GM06990 (cell line): ENCODE results near the gene EXOSC5.
A peak's percentile ranks its signal among the peaks of the same experiment; 100 is the strongest.

Experiments
- DNase-seq: peaks from one replicate; pipeline ENCODE4 v3.0.0-alpha.2; 2011; ENCODE audit not compliant: insufficient read length; ENCODE audit errors: extremely low read depth
- H3K27me3 ChIP-seq: replicated peaks from 2 replicates; pipeline ENCODE4 v1.6.0; 2011; ENCODE audit warnings: low read length; ENCODE audit not compliant: control insufficient read depth, insufficient read depth
- H3K36me3 ChIP-seq: 2 replicates; pipeline ENCODE4 v1.5.1; 2011; ENCODE audit warnings: low read length; ENCODE audit not compliant: control insufficient read depth, insufficient read depth
- H3K4me3 ChIP-seq: replicated peaks from 2 replicates; pipeline ENCODE4 v1.5.1; 2011; ENCODE audit warnings: low read depth, mild to moderate bottlenecking, control low read depth, low read length
- TF ChIP-seq, protein P1 (sequence below): IDR thresholded peaks from 2 replicates; pipeline ENCODE4 v1.5.1; 2011; ENCODE audit warnings: low read length, control low read depth, mild to moderate bottlenecking, inconsistent platforms; ENCODE audit not compliant: insufficient read depth, poor library complexity, severe bottlenecking

EXOSC5 gene

DNA sequence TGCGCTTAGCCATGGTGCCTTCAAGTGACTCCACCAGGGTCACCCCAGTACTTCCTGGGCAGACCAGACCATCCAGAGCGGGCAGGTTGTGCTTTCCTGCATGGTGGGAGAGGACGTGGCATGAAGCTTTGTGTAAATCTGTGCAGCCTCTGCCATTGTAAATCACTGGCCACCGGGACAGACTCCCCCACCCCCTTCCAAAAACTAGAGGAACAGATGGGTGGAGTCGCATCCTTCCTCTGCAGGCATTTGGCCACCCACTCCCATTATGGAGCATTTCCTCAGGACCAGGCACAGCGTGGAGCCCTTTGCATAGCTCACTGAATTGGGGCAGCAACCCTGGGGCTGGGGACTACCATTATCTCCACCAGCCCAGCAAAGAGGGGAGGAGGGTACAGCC lies 8.6 kb upstream of the EXOSC5 start:
- no peak for DNase-seq
- H3K36me3 ChIP-seq: peaks cover 4% of the 10 kb centered on the region
- H3K27me3 ChIP-seq: no peaks in the 10 kb centered on the region
- H3K4me3 ChIP-seq: no peak overlapping the region
- TF ChIP-seq, protein P1, sequence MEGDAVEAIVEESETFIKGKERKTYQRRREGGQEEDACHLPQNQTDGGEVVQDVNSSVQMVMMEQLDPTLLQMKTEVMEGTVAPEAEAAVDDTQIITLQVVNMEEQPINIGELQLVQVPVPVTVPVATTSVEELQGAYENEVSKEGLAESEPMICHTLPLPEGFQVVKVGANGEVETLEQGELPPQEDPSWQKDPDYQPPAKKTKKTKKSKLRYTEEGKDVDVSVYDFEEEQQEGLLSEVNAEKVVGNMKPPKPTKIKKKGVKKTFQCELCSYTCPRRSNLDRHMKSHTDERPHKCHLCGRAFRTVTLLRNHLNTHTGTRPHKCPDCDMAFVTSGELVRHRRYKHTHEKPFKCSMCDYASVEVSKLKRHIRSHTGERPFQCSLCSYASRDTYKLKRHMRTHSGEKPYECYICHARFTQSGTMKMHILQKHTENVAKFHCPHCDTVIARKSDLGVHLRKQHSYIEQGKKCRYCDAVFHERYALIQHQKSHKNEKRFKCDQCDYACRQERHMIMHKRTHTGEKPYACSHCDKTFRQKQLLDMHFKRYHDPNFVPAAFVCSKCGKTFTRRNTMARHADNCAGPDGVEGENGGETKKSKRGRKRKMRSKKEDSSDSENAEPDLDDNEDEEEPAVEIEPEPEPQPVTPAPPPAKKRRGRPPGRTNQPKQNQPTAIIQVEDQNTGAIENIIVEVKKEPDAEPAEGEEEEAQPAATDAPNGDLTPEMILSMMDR: no peak

DNA sequence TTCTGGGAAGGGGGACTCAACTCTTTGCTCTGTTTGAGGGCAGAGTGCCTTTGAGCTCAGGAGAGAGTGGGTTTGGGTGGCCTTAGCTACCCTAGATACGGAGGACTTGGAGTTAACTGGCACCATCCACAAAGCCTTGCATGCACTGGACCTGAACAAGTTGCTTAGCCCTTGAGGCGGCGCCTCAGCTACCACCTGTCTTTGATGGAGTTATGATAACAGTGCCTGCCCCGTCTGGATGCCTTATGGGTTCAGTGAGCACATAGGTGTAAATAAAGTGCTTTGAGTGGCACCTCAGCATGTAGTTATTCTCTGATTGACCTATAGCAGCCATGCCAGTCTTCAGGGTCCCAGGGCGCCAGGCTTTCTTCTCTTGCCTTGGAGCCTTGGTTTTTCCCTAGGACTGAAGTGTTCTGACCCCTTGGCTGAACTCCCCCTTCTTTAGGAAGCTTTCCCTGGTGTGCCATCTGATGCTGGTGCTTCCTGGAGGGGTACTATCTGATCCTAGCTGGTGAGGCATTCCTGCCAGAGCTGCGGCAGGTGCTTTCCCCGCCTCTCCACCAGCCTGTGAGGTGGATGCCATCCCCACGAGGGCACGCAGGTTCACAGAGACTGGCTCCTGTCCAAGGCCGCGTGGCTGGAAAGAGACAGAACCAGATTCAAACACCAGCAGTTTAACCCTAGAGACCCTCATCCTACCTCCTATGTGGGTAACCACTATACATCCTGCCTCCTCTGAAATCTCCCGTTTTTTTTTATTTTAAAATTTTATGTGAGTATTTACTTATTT lies 6.2 kb upstream of the EXOSC5 start:
- Histone ChIP-seq H3K4me3 (no peak overlapping the region), H3K27me3 (no peaks in the 10 kb centered on the region), H3K36me3 (peaks cover 4% of the 10 kb centered on the region)
- DNase-seq: no peak
- TF ChIP-seq, protein P1: no peak

DNA sequence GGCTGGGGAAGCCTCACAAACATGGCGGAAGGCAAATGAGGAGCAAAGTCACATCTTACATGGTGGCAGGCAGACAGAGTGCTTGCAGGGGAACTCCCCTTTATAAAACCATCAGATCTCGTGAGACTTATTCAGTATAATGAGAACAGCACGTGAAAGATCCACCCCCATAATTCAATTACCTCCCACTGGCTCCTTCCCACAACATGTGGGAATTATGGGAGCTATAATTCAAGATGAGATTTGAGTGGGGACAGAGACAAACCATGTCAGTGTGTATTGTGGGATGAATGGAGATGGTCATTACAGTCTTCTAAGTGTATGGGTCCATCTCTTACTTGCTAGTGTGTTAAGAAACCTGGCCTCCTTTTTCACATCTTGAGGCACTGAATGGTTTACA lies 4.9 kb upstream of the EXOSC5 start:
- no peak for DNase-seq
- no peak overlapping the region for H3K4me3 ChIP-seq
- TF ChIP-seq, protein P1: no peak
- H3K27me3 ChIP-seq: no peaks in the 10 kb centered on the region
- peaks cover 4% of the 10 kb centered on the region for H3K36me3 ChIP-seq

DNA sequence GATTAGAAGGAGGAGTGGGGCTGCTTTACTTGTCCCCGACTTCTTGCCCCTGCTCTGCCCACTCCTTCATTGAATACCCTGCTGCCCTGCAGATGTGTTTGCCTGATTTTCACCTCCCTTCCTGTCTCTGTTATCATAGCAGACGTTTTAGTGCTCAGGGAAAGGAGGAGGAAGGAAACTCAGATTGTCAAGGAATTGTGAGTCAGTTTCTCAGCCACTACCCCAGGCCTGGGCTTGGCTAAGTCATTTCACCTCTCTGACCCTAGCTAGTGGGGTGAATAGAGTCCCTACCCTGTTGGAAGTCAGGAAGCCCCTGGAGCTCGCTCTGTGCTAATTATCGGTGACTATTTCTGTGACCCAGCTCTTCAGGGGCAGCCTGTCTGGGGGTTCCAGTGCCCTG lies 4.3 kb upstream of the EXOSC5 start:
- TF ChIP-seq, protein P1: no peak

DNA sequence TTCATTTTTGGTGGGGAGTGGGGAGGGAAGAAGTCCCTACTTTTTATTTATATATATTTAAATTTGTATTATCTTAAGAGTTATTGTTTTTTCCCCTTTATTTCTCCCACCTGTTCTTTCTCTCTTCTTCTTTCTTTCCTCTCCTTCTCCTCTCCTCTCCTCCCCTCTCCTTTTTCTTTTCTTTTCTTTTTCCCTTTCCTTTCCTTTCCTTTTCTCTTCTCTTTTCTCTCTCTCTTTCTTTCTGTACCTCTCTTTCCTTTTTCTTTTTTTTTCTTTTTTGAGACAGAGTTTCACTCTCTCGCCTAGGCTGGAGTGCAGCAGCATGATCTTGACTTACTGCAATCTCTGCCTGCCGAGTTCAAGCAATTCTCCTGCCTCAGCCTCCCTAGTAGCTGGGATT lies 2.4 kb upstream of the EXOSC5 start:
- Histone ChIP-seq H3K27me3 (no peaks in the 10 kb centered on the region), H3K36me3 (peaks cover 4% of the 10 kb centered on the region), H3K4me3 (no peak overlapping the region)
- no peak for DNase-seq
- TF ChIP-seq, protein P1: no peak

More for the DNA sequence above, 4.3 kb upstream of the EXOSC5 start:
- Histone ChIP-seq H3K4me3 (no peak overlapping the region), H3K27me3 (no peaks in the 10 kb centered on the region), H3K36me3 (peaks cover 4% of the 10 kb centered on the region)
- no peak for DNase-seq

DNA sequence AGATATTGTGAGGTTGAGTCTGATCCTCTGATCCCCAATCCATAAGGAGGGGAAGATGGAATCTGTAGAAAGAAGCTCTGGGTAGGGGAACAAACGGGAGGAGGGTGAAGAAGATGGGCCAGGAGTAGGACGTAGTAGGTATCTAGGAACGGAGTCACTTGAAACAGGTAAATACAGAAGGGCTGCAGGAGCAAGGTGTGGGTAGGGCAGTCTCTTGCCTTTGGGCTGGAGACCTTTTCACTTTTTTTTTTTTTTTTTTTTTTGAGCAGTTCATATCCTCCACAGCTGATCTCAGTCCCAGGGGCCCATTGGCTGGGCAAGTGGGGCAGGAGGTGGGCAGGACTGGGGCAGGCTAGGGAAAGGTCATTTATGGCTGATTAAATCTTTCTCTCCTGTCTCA lies 1.9 kb upstream of the EXOSC5 start:
- Histone ChIP-seq H3K36me3 (peaks cover 4% of the 10 kb centered on the region), H3K4me3 (peak overlapping the region; percentile 93), H3K27me3 (no peaks in the 10 kb centered on the region)
- no peak for DNase-seq
- TF ChIP-seq, protein P1: no peak
